Dermis microvascular lymphatic vessel endothelial cell (primary cell): ENCODE results near the gene C16orf46. TPM values are rescaled to one million over a fixed set of nuclear protein-coding genes. Genes with fewer than 3 reads are reported as not detected.
A peak's percentile ranks its signal among the peaks of the same experiment; 100 is the strongest.
"Not testable (repeated sequence)": the region's sequence is repeated elsewhere in the genome, so short reads cannot be mapped to it uniquely, and the experiment has no call there.

Experiments used
- DNase-seq, 2 donors: peaks; one replicate each; pipeline versions ENCODE4 v3.0.0 to v3.0.0-alpha.2; 2010; ENCODE audit warnings: low read depth in 2 of 2
- total RNA-seq: library from RNA; depleted of rRNA; stranded (reverse); fragments of >200 nt; gene quantifications from 2 replicates; pipeline ENCODE4 v1.2.1, GENCODE V29; 2014

The C16orf46 gene, protein sequence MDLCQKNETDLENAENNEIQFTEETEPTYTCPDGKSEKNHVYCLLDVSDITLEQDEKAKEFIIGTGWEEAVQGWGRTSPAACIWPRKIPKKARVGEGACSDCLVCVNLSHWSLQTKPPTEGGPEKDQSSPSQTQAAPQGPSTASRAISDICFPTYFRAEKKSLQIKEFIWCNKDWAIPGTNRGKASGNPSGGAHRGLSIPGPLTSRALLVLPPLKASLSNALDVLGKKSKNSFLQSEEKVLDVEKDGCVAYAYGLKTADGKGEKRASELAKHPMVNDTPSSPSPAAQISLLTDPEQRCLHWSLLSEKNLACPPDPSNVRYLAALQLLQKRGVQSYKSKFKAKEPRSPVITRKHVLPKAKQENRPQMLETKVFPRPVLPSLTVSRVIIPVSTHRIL
- total RNA-seq, result 0.26 and 0.51 TPM in 2 replicates

- DNase-seq, result peak; percentile 91 to 97
Observed at GRCh38 chr16:81077076-81077940, at the start of gene C16orf46. Gene C16orf46, minus strand, starts transcription at chr16:81077238. Its CDS starts 13,283 bp downstream, at chr16:81063955.

DNA sequence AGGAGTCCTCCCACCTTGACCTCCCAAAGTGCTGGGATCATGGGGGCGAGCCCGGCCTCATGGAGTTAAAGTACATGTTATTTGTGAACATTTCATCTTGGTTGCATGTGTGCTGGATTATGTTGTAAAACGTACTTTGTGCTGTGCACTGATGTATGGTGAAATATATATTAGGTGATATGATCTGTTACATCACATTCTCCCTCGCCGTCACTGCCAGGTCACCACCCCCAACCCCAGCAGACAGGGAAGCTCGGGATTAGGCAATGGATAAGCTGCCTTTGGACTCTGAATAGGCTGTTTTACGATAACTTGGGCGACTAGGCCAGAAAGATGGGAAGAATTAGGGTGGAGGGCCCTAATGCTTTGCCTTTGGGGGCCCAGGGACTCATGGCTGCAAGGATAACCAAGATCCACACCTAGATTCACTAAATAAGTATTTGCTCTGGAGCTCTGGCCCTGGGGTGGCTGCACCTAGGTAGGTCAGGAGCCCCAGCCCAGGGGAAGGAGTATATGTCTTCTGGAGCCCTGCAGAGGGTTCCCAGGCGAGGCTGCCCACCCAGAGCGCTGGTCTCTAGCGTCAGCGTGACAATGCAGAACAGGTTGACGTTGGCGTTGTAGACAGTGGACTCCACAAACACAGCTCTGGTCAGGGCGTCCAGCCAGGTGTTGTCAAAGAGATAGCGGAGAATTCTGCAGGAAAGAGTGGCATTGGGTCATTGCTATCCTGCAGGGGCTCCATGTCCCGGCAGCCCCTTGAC lies 46.2 kb upstream of the C16orf46 start:
- no peak for DNase-seq

- DNase-seq, result no peak
Observed at GRCh38 chr16:81121474-81121990, 44.5 kb upstream of the C16orf46 start.

DNA sequence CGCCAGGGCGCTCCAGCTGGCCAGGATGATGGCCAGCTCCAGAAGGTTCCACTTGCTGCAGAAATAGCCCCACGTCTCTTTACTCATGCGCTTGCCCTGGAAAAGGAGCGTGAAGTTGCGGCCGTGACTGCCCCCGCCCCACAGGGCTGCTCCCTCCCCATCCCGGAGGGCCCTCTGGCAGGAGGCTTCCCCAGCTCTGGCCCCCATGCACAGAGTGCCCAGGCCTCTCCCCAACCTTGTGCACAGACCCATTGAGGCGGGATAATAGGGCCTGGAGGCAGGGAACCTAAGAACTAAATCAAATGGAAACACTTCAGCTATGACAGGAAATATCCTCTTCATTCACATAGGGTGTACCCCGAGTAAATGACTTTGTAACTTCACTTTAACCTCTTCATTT lies 40.4 kb upstream of the C16orf46 start:
- no peak for DNase-seq

DNA sequence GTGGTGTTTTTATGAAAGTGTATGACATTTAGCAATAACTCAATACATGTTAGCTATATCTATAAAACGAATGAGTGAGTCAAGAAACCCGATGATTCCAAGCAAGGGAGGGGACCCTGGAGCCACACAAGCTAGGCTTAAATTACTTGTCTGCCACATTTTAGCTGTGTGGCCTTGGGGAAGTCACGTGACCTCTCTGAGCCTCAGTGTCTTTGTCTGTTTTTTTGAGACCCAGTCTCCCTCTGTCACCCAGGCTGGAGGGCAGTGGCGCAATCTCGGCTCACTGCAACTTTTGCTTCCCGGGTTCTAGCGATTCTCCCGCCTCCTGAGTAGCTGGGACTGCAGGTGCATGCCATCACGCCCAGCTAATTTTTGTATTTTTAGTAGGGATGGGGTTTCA lies 39.2 kb upstream of the C16orf46 start:
- DNase-seq, result no peak

DNA sequence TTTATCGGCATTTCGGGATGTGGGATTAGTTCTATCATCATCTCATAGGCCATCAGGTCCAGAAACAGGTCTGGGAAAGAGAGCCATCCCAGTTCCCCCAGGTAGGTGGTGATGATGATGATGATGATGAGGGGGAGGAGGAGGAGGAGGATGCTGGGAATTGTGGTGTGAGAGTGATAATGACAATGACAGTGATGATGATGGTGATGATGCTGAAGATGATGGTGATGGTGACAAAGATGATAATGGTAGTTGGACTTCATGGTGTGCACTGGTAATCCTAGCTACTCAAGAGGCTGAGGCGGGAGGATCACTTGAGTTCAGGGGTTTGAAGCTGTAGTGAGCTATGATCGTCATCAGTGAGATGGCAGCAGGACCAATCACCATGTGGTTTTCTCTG lies 35.4 kb upstream of the C16orf46 start:
- no peak for DNase-seq

DNA sequence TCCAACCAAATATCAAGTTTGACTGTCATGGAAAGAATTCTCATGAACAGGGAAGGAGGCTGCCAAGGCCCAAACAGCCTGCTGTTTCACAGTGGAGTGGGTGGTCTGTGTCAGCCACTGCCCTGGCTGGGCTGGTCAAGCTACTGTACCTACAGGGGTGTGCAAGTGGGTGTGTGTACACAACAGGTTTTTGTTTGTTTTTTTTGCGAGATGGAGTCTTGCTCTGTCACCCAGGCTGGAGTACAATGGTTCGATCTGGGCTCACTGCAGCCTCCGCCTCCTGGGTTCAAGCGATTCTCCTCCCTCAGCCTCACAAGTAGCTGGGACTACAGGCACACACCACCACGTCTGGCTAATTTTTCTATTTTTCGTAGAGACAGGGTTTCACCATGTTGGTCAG lies 32.2 kb upstream of the C16orf46 start:
- DNase-seq, result not testable (repeated sequence)

GRCh38 chr16:81107511-81107910 lies 30.5 kb upstream of the C16orf46 start:
- no peak for DNase-seq

GRCh38 chr16:81106826-81107503 lies 29.9 kb upstream of the C16orf46 start:
- peak in 1 of 2 donors; percentile 30 for DNase-seq

DNA sequence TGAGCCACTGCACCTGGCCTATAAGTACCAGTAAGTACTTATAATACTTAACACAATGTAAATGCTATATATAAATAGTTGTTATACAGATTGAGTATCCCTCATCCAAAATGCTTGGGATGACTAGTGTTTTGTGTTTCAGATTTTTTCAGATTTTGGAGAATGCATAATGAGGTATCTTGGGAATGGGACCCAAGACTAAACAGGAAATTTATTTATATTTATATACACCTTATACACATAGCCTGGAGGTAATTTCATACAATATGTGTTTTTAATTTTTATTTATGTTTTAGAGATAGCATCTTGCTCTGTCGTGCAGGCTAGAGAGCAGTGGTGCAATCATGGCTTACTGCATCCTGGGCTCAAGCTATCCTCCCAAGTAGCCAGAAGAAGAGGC lies 28.9 kb upstream of the C16orf46 start:
- DNase-seq, result no peak

DNA sequence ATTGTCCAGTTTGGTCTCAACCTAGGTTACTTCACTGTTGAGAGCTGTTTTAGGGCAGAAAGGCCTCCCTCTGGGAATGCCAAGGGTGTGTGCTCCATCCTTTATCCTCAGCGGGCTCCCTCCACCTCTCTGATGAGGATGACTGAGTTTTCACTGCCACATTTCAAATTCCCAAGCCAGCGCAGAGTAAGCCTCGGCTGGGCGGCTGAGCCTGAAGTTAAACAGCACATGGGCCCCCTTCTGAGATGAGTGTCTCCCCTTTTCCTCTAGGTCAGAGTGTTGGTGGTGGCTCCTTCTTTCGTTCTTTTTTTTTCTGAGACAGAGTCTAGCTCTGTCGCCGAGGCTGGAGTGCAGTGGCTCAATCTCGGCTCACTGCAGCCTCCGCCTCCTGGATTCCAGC lies 24.7 kb upstream of the C16orf46 start:
- no peak for DNase-seq

- no peak for DNase-seq
Observed at GRCh38 chr16:81099958-81100357, 22.9 kb upstream of the C16orf46 start.

GRCh38 chr16:81097230-81097629 lies 20.2 kb upstream of the C16orf46 start:
- no peak for DNase-seq

DNA sequence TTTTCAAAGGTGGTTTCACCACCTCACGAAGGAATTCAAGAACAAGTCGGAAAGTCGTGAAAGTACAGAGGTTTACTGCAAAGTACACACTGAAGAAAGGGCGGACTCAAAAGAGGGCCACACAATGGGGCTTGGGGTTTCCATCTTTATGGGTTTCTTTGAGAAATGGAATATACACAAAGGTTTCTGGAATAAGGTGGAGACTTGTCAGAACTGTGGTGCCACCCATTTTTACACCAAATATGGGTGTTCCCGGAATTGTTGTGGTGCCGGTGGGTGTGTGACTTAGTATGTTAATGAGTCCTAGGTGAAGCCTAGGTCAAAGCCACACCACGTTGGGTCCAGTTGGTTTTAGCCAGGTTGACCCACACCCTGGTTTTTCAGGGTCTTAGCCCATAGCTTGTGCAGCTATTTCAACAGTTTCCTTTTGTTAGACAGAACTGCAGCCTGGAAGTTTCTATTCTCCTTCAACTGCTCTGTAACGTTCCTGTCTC lies 19.7 kb upstream of the C16orf46 start:
- no peak for DNase-seq

DNA sequence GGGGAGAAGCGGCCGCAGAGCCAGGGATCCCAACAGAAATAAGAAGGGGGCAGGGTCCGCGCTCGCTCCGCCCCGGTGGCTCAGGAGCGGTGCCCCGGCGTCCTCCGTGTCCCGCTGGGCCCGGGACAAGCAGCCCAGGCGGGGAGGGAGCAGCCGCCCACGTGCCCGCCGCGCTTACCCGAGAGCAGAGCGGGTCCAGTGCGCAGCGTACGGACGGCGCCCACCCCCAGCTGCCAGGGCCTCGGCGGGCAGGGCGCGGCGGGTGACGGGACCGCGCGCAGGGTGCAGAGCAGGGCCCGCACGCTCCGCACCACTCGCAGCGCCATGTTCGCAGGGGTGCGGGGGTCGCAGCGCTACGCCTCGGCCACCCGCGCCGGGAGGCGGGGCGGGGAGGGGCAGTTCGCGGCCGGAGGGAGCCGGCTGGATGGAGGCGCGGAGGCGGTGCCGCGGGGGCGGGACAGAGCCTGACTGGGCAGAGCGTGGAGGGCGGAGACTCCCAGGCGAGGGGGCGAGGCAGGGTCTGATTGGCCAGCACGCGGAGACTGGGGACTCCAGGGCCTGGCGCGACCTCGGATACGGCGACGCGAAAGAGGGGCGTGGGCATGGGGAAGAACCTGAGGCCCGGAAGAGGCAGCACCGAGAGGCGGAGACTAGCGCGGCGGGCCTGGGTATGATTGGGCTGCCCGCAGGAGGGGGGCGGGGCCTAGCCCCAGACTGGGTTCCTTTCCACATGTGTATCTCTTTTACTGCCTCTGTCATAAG lies 19.1 kb upstream of the C16orf46 start, which contains the start of gene GCSH:
Gene GCSH (minus strand): TSS at position 443 of the 762 bp plus-strand sequence. CDS start 117 bp downstream, at position 326.
- peak; percentile 96 to 99 for DNase-seq

- no peak for DNase-seq
Observed at GRCh38 chr16:81095653-81095952, 18.6 kb upstream of the C16orf46 start.

- DNase-seq, result peak in 1 of 2 donors; percentile 20
Observed at GRCh38 chr16:81094771-81095251, 17.8 kb upstream of the C16orf46 start.

DNA sequence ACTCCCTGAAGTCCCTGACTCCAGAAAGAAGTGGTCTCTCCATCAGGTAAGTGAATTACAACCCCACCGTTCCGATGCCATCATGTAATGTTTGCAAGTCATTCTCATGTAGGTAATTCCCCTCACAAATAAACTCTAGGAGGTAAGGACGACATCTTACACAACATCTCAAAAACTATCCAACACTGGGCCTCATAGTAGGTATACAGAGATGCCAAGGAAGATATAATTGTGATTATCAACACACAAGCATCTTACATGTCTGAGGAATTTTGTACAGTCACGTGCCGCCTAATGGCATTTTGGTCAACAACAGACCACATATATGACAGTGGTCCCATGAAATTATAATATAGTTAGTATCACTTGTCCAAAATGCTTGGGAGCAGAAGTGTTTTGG lies 11.8 kb upstream of the C16orf46 start:
- DNase-seq, result no peak

DNA sequence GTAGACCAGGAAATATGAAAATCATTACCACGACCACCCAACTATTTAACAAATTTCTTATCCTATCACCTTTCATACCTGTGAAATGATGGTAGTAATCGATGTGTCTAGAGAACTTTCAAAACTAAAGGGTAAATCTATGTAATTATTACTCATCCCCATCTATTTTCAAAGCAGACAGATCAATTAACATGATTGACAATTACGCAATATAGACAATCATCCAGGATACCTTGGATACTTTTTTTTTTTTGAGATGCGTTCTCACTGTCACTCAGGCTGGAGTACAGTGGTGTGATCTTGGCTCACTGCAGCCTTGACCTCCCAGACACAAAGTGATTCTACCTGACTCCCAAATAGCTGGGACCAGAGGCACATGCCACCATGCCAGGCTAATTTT lies 4.0 kb upstream of the C16orf46 start:
- DNase-seq, result no peak

- DNase-seq, result no peak
Observed at GRCh38 chr16:81080233-81080632, 3.2 kb upstream of the C16orf46 start.
